AG04449 (cell line): ENCODE measurements around the gene ZNF26.
"Not testable (repeated sequence)": the region's sequence is repeated elsewhere in the genome, so short reads cannot be mapped to it uniquely, and the experiment has no call there.

Source experiments
- CTCF ChIA-PET: fragments of 350-600 bp; formaldehyde crosslinking; extraction: SDS; loops from one replicate; lab custom pipeline; 2021; ENCODE audit warnings: antibody characterized with exemption; lab: Yijun Ruan, JAX
- POLR2A ChIA-PET: fragments of 400-600, 350-600 bp; formaldehyde crosslinking; extraction: SDS; loops from one replicate; lab custom pipeline; 2020; ENCODE audit warnings: antibody characterized with exemption, inconsistent platforms; lab: Yijun Ruan, JAX
- DNase-seq: peaks from one replicate; pipeline ENCODE4 v3.0.0-alpha.2; 2010; ENCODE audit warnings: low read depth, low spot score
- H3K4me3 ChIP-seq: 2 replicates; pipeline ENCODE4 v1.5.1; 2011; ENCODE audit warnings: low read depth, mild to moderate bottlenecking, control low read depth, low read length
- CTCF ChIP-seq: IDR thresholded peaks from one replicate; pipeline ENCODE4 v1.5.1; 2011; ENCODE audit warnings: mild to moderate bottlenecking, moderate library complexity, low read length, control low read depth, inconsistent platforms; ENCODE audit not compliant: insufficient read depth; ENCODE audit errors: missing control alignments

The ZNF26 gene

GRCh38 chr12:132986001-132986884 lies at the start of gene ZNF26:
TSS of gene ZNF26 (plus strand) at chr12:132986367. CDS start at chr12:132986841, 474 bp downstream.
- TF ChIP-seq CTCF: no peak
- peak within 1 kb of the TSS; percentile 98 for H3K4me3 ChIP-seq
- POLR2A ChIA-PET: interaction anchor here (1.0 to 1.2 kb wide), 2 partner anchors 12 to 31 kb away, joined by 3 read pairs; no protein-coding TSS in a partner anchor
- CTCF ChIA-PET: interaction anchor here (1.1 to 2.7 kb wide), 5 partner anchors 10 to 194 kb away, joined by 3 to 8 read pairs (median 5); partner anchors contain the start of gene ZNF268
- DNase-seq: peak; percentile 34

- CTCF ChIA-PET, DNase-seq, H3K4me3 ChIP-seq, POLR2A ChIA-PET: not testable (repeated sequence)
Measured at GRCh38 chr12:132936921-132937320, 49.2 kb upstream of the ZNF26 start.

- ChIA-PET CTCF (no interaction called here), POLR2A (no interaction called here)
- no peak for DNase-seq
- no peak overlapping the region for H3K4me3 ChIP-seq
- TF ChIP-seq CTCF: no peak
Measured at GRCh38 chr12:132937476-132937875, 48.7 kb upstream of the ZNF26 start.

DNA sequence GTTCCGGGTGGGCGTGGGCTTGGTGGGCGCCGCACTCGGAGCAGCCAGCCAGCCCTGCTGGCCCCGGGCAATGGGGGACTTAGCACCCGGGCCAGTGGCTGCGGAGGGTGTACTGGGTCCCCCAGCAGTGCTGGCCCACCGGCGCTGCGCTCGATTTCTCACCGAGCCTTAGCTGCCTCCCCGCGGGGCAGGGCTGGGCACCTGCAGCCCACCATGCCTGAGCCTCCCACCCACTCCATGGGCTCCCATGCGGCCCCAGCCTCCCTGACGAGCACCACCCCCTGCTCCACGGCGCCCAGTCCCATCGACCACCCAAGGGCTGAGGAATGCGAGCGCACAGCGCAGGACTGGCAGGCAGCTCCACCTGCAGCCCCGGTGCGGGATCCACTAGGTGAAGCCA lies 47.4 kb upstream of the ZNF26 start:
- DNase-seq, CTCF ChIA-PET: not testable (repeated sequence)

DNA sequence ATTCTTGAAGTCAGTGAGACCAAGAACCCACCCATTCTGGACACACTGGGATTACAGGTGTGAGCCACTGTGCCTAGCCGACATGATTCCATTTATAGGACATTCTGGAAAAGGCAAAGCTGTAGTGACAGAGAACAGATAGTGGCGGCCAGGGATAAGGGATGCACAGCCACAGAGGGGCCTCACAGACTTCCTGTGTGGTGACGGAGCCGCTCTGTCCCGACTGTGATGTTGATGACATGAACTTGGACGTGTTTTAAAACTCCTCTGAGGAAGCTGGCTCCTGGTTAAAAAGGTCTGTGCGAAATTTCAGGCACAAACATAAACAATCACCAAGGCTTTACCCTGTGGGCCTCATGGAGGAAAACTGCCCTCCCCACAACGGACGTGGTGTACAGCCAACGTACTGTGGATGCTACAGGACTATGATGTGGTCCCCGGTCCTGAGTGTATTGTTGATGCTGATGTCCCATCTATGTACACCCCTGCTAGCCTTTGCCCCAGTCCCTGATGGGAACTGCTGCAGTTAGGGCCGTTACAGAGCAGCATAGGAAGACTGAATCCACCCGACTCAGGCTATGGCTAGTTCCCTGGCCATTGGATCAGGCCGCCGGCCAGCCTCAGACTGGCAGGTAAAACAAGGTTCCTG lies 46.0 kb upstream of the ZNF26 start:
- H3K4me3 ChIP-seq: no peak overlapping the region
- POLR2A ChIA-PET: interaction anchor here (0.7 kb wide), 1 partner anchor 10 kb away, joined by 3 read pairs; no protein-coding TSS in a partner anchor
- CTCF ChIA-PET: no interaction called here
- TF ChIP-seq CTCF: no peak
- no peak for DNase-seq

More for the DNA sequence above, 47.4 kb upstream of the ZNF26 start:
- POLR2A ChIA-PET, H3K4me3 ChIP-seq: not testable (repeated sequence)

DNA sequence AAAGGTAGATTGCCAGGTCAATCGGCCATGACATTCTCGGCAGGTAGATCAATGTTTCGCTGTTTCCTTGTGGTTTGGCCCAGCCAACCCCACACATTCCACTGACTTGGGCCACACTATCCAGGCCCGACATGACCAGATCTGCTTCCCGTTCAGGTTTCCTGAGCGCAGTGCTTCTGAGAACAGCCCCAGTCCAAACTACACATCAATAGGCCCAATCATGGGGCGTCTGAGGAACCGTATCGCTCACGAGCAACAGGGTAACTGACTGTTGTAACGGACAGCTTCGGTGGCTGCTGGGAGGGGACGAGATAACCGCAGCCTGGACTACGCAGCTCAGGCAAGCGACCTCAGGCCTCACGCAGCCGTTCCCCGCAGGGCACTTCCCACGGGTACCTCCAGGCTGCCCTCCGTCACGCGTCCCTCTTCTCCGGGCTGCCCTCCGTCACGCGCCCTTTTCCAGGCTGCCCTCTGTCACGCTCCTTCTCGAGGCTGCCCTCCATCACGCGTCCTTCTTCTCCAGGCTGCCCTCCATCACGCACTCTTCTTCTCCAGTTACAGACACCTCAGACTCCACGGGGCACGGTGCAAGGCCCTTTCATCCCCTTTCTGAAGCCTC lies 44.7 kb upstream of the ZNF26 start:
- no peak for TF ChIP-seq CTCF
- ChIA-PET CTCF (no interaction called here), POLR2A (no interaction called here)
- no peak for DNase-seq
- H3K4me3 ChIP-seq: no peak overlapping the region

DNA sequence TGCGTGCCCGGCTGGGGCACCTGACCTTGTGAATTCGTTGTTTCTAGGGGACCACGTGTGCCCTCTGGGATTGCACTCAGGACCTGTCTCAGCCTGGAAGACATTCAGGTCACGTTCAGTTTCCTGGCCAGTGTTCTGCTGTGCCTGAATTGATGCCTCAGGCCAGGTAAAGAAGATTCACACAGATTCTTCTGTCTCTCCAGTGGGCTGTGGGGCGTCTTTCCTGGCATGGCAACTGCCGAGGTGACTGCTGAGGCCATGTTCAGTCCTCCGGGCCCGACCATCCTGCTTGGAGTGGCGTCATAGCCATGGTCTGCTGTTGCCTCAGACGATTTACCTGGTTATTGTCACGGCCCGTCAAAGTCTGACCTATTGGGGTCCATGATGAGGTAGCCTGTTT lies 43.6 kb upstream of the ZNF26 start:
- POLR2A ChIA-PET: no interaction called here
- DNase-seq: no peak
- TF ChIP-seq CTCF: no peak
- CTCF ChIA-PET: no interaction called here
- H3K4me3 ChIP-seq: no peak overlapping the region
